NCI-H1694 (cell line): ENCODE measurements around the gene OSGIN1.

ENCODE experiments used
- DNase-seq: peaks from one replicate; lab custom pipeline; 2025; lab: John Stamatoyannopoulos, UW

The OSGIN1 gene

DNA sequence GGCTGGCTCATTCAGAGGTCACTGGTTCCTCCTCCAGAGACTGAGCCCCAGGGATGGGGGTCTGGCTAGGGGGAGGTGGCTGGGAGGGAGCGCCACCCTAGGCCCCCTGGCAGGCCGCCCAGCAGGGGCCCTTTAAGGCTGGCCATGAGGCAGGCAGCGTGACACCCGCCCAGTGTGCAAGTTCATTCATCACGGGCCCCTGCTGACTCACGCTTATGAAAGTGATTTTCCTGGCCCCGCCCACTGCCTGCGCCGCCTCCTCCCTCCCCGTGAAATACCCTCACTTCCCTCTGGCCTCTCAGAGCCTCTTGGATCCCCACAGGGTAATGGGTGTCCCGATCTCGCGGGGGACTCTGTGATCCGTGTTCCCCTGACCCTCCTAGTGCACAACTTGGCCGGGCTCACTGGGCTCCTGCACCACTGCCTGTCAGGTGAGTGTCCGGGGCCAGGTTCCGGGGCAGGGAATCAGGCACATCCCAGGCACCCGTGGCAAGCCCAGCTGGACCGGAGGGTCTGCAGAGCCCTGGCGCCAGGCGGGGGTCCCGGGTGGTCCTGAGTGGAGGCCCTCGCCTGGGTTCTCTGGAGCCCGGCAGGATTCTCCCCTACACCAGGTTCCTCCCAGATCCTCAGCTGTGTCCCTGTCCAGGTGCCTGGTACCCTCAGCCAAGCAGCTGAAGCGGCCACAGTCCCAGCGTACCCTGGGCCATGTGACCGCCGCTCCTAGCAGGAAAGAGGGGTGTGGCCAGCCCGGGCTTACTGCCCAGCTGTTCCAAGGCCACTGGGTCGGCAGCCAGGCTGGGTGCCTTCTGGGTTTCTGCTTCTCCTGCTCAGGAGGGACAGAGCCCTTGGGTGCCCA lies at the start of gene OSGIN1:
Gene OSGIN1 (plus strand): TSS at position 301 of the 856 bp plus-strand sequence. CDS start 4,432 bp downstream, outside the sequence.
- DNase-seq = no peak

DNA sequence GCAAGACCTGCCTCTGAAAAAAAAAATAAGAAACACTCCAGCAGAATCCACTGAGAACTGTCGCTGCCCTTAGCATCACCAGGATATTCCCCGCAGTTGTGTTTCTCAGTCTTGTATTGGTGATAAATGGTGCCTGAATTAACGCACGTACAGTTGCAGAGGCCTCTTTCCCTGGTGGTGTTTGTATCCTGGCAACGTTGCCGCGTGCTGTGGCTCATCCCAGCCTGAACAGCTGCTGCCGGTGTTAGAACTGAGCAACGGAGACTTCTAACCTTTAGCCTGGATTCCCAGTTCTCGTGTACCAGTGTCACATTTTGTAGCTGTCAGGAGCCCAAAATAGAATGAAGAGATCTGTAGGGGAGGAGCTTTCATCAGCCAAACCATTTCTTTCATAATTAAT lies 49.3 kb upstream of the OSGIN1 start:
- DNase-seq = peak; percentile 54

GRCh38 chr16:83906683-83907082 lies 46.4 kb upstream of the OSGIN1 start:
- no peak for DNase-seq

GRCh38 chr16:83907111-83907510 lies 45.9 kb upstream of the OSGIN1 start:
- no peak for DNase-seq

DNA sequence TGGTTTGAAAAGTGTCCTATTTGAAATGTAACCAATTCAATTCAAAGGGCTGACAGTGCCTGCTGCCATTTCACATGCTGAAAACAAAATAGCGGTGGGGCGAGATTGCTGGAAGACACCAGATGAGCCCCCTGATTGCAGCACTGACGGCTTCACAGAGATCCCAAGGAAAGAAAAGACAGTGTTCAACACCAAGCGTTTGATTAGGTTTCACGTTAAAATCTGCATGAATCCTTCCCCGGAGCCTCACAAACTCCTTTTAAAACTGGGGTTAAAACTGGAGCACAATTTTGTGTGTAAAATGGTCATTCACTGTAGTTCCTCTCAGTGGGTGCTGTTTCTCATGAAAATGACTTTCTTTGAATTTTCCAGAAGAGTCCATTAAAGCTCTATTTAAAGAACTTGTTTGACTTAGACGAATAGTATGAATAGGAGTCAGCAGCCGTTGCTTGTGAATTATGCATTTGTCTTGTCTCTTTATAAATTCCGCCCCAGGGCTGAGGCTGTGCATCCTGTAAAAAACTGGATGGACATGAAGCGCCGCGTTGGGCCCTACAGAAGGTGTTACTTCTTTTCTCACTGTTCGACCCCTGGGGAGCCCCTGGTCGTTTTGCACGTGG lies 45.3 kb upstream of the OSGIN1 start:
- DNase-seq = no peak

DNA sequence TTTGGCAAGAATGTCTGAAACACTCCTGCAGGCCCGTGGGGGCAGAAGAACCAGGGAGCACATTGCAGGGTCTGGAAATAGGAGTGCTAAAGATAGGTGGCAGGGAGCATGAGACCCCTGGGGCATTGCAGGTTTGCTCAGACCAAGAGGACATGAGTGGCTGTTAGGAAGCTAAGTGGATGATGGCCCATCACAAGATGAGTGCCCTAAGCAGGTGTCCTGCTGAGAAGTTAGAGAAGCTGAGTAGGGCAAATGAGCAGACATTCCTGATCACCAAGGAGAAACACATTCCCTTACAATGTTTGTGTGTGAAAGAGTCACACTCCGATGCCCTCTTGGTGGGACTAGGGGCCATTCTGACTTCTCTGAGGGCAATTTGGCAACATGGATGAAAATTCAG lies 44.2 kb upstream of the OSGIN1 start:
- no peak for DNase-seq

DNA sequence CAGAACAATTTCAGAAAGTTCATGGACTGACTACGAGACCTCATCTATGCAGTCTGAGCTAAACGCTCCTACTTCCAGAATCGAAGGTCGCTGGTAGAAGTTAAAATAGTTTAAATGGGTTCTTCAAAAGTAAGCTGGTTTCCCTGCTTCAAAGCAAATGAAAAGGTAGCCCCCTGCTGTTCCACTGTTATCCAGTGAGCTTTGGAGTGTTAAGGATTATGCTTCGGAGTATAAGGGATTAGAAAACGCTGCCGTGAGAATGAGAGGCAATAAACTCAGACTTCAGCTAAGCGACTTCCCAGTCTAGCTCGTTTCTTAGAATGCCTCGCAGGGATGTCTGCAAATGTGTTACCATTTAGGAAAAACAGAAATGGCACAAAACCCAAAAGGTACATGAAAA lies 41.8 kb upstream of the OSGIN1 start:
- no peak for DNase-seq

DNA sequence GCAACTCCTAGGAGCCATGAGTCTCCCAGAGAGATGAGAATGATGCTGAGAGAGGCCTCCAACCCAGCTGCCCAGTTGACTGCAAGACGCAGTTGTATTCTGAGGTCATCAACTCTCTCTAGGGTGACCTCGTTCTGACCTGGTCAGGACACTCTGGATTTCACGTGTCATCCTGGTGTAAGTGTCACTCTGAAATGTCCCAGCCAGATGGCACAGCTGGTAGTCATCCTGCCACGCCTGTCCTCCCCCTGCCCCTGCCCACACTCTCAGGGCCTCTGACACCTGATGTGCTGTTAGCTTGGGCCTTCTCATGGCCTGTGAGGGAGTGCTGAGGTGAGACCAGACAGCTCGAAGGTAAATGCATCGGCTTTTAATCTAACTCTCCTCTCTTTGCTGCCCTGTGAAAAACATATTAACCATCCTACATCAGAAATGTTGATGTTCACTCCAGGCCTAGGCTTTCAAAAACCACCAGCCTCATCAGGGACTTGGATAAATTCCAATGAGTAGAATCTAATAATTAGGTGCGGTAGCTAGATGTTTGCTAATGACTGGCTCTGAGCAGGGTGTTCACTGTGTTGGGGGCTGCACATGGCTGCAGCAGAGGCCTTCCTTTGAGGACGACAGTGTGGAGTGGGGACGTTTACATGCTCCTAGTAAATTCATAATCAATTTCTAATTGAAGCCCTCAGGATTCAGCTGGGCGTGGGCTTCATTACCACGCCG lies 40.4 kb upstream of the OSGIN1 start:
- no peak for DNase-seq

GRCh38 chr16:83913245-83913633 lies 39.8 kb upstream of the OSGIN1 start:
- no peak for DNase-seq

GRCh38 chr16:83914091-83914710 lies 38.8 kb upstream of the OSGIN1 start:
- no peak for DNase-seq

- no peak for DNase-seq
These were observed 38.0 kb upstream of the OSGIN1 start for GRCh38 chr16:83915081-83915480.

- no peak for DNase-seq
These were observed 37.5 kb upstream of the OSGIN1 start for GRCh38 chr16:83915491-83915890.

DNA sequence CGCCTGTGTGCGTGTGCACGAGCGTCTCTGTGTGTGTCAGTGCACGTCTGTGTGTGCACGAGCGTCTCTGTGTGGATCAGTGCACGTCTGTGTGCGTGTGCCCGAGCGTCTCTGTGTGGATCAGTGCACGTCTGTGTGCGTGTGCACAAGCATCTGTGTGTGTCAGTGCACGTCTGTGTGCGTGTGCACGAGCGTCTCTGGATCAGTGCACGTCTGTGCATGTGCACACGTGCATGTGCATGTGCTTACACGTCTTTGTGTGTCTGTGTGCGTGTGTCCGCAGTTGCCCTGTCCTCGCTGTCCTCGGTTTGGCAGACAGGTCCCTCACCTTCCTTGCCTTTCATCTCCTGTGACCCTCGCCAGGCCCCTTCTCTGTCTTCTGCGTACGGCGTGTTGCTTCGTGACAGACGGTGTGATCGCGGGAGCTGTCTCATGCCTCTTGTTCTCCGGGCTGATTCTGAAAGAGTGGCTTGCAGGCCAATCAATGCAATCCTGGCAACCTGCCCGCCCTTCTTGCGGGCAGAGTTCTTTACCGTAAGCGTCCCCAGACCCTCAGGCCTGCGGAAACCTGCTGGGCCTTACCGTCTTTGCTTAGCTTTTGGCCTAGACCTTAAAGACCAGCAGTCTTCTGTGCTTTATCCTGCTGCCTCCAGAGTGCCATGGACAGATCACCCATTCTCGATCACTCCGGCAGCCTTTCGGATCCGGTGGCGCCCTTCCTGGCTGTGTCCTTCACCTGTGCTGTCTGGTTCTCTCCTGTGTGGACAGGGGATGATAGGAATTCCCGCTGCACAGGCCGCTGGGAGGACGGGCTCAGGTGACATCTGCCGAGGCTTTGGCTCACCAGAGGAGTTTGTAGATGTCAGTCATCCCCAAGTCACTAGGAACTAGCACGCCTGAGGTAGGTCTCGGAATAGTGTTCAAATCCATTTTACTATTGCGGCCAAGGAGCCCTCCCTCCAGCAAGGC lies 35.6 kb upstream of the OSGIN1 start:
- no peak for DNase-seq

GRCh38 chr16:83920894-83921491 lies 32.0 kb upstream of the OSGIN1 start:
- no peak for DNase-seq

GRCh38 chr16:83923581-83924365 lies 29.3 kb upstream of the OSGIN1 start:
- no peak for DNase-seq

DNA sequence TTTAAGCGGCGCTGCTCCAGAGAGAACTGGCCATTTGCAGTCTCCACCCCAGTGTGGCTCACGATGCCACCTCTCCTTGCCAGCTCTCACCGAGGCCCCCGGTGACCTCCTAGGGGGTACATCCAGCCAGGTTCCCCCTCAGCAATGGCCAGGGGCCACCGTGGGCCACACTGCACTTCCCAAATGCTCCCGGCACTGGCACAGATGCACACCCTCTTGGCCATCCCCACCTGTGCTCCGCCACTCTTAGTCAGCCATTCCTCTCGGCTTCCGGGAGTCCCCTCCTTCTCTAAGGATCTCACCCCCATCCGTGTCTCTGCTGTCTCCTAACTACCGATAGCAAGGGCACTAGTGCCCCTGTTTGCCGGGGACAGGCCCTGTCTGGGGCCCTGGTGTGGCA lies 28.4 kb upstream of the OSGIN1 start:
- no peak for DNase-seq

DNA sequence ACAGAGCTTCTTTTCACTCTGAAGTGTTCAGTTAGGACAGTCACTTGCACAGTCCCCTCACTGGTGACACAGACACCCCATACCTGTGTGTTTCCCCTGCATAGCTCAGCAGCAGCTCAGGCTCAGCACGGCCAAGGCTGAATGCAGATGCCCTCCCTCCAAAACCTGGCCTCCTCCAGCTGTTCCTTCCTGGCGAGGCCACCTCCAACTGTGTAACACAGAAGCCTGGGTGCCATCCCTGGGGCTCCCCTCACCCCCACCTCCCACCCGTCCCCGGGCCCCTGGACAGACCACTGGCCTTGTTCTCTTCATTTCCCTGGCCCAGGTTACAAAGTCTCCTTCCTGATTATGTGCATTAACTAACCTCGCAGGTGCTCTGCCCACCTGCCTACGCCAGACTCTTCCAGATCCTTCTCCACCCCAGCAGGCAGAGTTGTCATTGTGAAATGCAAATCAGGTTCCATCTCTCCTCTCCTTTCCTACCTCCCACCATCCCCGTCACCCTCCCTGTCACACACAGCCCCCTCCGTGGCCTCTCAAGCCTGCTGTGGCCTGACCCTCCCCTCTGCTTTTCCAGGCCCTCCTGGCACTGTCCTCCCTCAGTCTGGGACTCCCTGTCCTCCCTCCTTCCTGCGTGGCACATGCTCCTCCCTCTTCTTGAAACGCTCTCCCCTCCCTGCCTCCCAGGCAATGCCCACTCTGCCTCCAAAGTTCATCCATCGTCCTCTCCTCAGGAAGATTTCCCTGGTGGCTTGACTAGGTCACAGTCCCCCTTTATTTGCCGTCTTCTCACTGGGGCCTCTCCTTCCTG lies 27.7 kb upstream of the OSGIN1 start:
- DNase-seq = no peak

- DNase-seq = no peak
These were observed 26.9 kb upstream of the OSGIN1 start for GRCh38 chr16:83925957-83926725.
